Common myeloid progenitor, CD34-positive (primary cell): Measurements from ENCODE around the gene OR10H4.
"Not testable (repeated sequence)": the region's sequence is repeated elsewhere in the genome, so short reads cannot be mapped to it uniquely, and the experiment has no call there.

Experiments
- CTCF ChIA-PET: fragments of 350-600 bp; sonication (Branson Sonifier 250); formaldehyde crosslinking; loops from one replicate; lab custom pipeline; 2021; ENCODE audit warnings: antibody characterized with exemption; lab: Charles Lee
- POLR2A ChIA-PET: fragments of 350-600 bp; sonication (Branson Sonifier 250); formaldehyde crosslinking; loops from one replicate; lab custom pipeline; 2021; ENCODE audit warnings: antibody characterized with exemption; lab: Charles Lee
- DNase-seq, 3 donors: peaks; one replicate each; pipeline versions ENCODE4 v3.0.0 to v3.0.0-alpha.2; 2013
- H3K27ac ChIP-seq, 2 experiments: 1 replicate in 1 of 2; 2 replicates in 1 of 2; pipeline ENCODE4 v1.7.0; 2013; ENCODE audit warnings: inconsistent platforms in 2 of 2, low read length in 2 of 2, mild to moderate bottlenecking in 2 of 2, low read depth in 1 of 2, moderate library complexity in 1 of 2; ENCODE audit not compliant: severe bottlenecking in 2 of 2, insufficient read depth in 1 of 2, poor library complexity in 1 of 2
- H3K27me3 ChIP-seq, 5 experiments: replicated peaks in 2 of 5; 1 replicate in 3 of 5; 2 replicates in 2 of 5; pipeline versions ENCODE4 v1.6.1 to v1.7.0; 2013; ENCODE audit warnings: low read length in 4 of 5, mild to moderate bottlenecking in 2 of 5, moderate library complexity in 2 of 5, inconsistent platforms in 1 of 5; ENCODE audit not compliant: insufficient read depth in 5 of 5, control insufficient read depth in 4 of 5
- H3K36me3 ChIP-seq, 4 experiments: 1 replicate in 2 of 4; 2 replicates in 2 of 4; pipeline versions ENCODE4 v1.6.1 to v1.7.0; 2013; ENCODE audit warnings: low read length in 3 of 4, control low read depth in 1 of 4, mild to moderate bottlenecking in 1 of 4; ENCODE audit not compliant: control insufficient read depth in 4 of 4, insufficient read depth in 4 of 4
- H3K4me1 ChIP-seq, 4 experiments: 1 replicate in 3 of 4; 2 replicates in 1 of 4; pipeline versions ENCODE4 v1.6.1 to v1.7.1; 2013; ENCODE audit warnings: low read length in 3 of 4, mild to moderate bottlenecking in 3 of 4, control low read depth in 1 of 4, inconsistent platforms in 1 of 4, moderate library complexity in 1 of 4; ENCODE audit not compliant: control insufficient read depth in 4 of 4, insufficient read depth in 4 of 4; ENCODE audit errors: control extremely low read depth in 1 of 4
- H3K4me3 ChIP-seq, 7 experiments: 1 replicate in 4 of 7; 2 replicates in 3 of 7; pipeline versions ENCODE4 v1.5.1 to v1.7.0; 2013; ENCODE audit warnings: mild to moderate bottlenecking in 7 of 7, low read length in 6 of 7, moderate library complexity in 6 of 7, inconsistent platforms in 2 of 7, low read depth in 2 of 7, control low read depth in 1 of 7; ENCODE audit not compliant: insufficient read depth in 4 of 7, control insufficient read depth in 1 of 7; ENCODE audit errors: extremely low read depth in 1 of 7
- H3K9me3 ChIP-seq, 5 experiments: 1 replicate in 4 of 5; 2 replicates in 1 of 5; pipeline versions ENCODE4 v1.6.1 to v1.7.1; 2013; ENCODE audit warnings: low read length in 4 of 5, mild to moderate bottlenecking in 2 of 5, inconsistent platforms in 1 of 5, low read depth in 1 of 5, moderate library complexity in 1 of 5; ENCODE audit not compliant: control insufficient read depth in 4 of 5, insufficient read depth in 2 of 5; ENCODE audit errors: control extremely low read depth in 1 of 5
- whole genome bisulfite sequencing: methylation state at CpG from one replicate; pipeline ENCODE4 v1.1.5; 2013; ENCODE audit not compliant: insufficient coverage; 5-methylcytosine and 5-hydroxymethylcytosine counted together

The OR10H4 gene

GRCh38 chr19:15926484-15926883, 22.3 kb upstream of the OR10H4 start:
- H3K36me3 ChIP-seq: no peaks in the 10 kb centered on the region
- H3K9me3 ChIP-seq: peaks cover 0 to 3% (median 0%) of the 10 kb centered on the region in 5 experiments
- POLR2A ChIA-PET: no interaction called here
- DNase-seq: no peak
- no peaks in the 10 kb centered on the region for H3K4me1 ChIP-seq
- no peak overlapping the region for H3K4me3 ChIP-seq
- H3K27ac ChIP-seq: no peak overlapping the region
- CTCF ChIA-PET: no interaction called here
- WGBS: 0% methylated on average over 1 of the region's 1 CpG
- H3K27me3 ChIP-seq: peaks cover 5 to 53% (median 13%) of the 10 kb centered on the region in 5 experiments

- Histone ChIP-seq H3K27me3 (peaks cover 5 to 46% (median 13%) of the 10 kb centered on the region in 5 experiments), H3K4me3 (no peak overlapping the region)
- CTCF ChIA-PET: no interaction called here
Observed at GRCh38 chr19:15928321-15928720, 20.5 kb upstream of the OR10H4 start.

DNA sequence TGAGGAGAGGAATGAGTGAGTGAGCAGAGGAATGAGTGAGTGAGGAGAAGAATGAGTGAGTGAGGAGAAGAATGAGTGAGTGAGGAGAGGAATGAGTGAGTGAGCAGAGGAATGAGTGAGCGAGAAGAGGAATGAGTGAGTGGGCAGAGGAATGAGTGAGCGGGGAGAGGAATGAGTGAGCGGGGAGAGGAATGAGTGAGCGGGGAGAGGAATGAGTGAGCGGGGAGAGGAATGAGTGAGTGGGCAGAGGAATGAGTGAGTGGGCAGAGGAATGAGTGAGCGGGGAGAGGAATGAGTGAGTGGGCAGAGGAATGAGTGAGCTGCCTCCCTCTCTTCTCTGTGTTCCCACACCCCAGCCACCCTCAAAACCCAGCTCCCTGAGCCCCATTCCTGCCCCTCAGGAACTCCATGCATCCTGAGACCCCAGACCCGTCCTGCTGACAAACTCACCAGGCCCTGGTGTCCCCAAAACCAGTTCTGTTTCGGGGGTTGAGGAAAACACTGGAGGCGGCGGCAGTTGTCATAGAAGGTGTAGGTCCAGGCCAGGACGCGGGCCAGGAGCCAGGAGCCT, 15.0 kb upstream of the OR10H4 start:
- H3K4me3 ChIP-seq, DNase-seq, H3K27ac ChIP-seq, H3K4me1 ChIP-seq, CTCF ChIA-PET, H3K36me3 ChIP-seq: not testable (repeated sequence)
- POLR2A ChIA-PET: interaction anchor here (0.6 kb wide), 1 partner anchor 38 kb away, joined by 4 read pairs; no protein-coding TSS in a partner anchor
- 40% methylated on average over 11 of the region's 12 CpGs for WGBS
- H3K9me3 ChIP-seq: peaks cover 0 to 11% (median 6%) of the 10 kb centered on the region in 5 experiments
- H3K27me3 ChIP-seq: peaks cover 3 to 63% (median 26%) of the 10 kb centered on the region in 5 experiments

More at GRCh38 chr19:15928321-15928720, 20.5 kb upstream of the OR10H4 start:
- Histone ChIP-seq H3K36me3 (no peaks in the 10 kb centered on the region), H3K9me3 (peaks cover 0 to 3% (median 0%) of the 10 kb centered on the region in 5 experiments), H3K27ac (no peak overlapping the region), H3K4me1 (no peaks in the 10 kb centered on the region)
- 95% methylated on average over 3 of the region's 3 CpGs for WGBS
- POLR2A ChIA-PET: no interaction called here
- DNase-seq: no peak

DNA sequence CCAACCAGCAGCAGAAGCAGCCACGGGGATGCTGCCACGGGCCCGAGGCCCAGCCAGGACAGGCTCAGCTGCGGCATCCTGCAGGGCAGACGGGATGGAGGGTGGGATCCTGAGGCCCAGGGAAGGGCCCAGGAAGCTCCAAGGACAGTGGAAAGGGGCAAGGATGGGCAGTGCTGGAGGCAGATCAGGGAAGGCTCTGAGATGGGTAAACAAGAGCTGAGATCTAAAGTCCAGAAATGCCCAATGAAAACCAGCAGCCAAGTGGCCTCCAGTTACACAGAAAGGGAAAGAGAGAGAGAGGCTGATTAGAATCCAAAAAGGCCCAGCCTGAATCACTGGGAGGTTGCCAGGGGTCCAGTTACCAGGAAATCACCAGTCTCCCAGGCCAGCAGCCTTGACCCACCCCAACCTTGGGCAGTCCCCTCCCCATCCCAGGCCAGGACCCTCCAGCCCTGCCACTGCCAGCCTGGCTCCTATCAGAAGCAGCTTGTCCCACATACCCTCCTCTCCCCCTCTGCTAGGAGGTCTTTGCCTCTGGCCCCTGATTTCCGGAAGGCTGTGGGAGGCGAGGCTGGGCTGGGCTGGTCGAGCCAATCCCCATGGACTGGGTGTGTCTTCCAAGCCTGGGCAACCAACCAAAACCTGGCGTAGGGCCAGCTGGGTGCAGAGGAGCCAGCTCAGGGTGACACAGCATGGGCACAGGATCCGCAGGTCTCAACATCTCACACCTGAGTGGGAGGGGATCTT, 14.3 kb upstream of the OR10H4 start, which contains the start of gene CYP4F11:
Gene CYP4F11 (minus strand): TSS at position 198 of the 747 bp plus-strand sequence. CDS start 121 bp downstream, at position 77.
- 40% methylated on average over 9 of the region's 10 CpGs for WGBS
- POLR2A ChIA-PET: interaction anchor here (0.6 kb wide), 2 partner anchors 37 to 83 kb away, joined by 4 to 6 read pairs; no protein-coding TSS in a partner anchor

DNA sequence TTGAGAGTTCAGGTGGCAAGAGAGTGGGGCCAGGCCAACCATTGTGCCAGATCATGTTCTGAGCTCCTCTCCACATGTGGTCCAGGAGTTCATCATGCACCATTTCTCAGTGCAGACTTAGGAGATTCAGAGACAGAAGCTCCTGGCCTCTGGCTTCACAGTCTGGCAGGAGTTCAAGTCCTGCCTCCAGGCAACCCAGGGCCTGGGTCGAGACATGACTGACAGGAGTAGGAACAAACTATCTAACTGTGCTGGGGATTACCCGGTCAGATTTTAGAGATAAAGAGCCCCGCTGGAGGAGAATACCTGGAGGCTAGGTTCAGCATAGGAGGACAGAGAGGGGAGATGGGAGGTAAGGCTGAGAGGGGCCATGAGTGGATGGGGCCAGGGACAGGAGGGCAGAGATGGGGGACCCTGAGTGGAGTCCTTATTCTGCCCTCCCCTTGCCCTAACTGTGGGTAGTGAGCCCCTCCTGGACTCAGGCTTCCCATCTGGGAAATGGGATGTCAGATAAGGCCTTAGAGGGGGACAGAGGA, 13.6 kb upstream of the OR10H4 start:
- POLR2A ChIA-PET: interaction anchor here (0.6 kb wide), 1 partner anchor 84 kb away, joined by 6 read pairs; no protein-coding TSS in a partner anchor
- Histone ChIP-seq H3K27ac (no peak overlapping the region), H3K4me1 (no peaks in the 10 kb centered on the region), H3K36me3 (no peaks in the 10 kb centered on the region), H3K9me3 (peaks cover 0 to 11% (median 6%) of the 10 kb centered on the region in 5 experiments), H3K4me3 (no peak overlapping the region), H3K27me3 (peaks cover 0 to 58% (median 26%) of the 10 kb centered on the region in 5 experiments)
- DNase-seq: peak in 2 of 3 donors; percentile 12 to 15
- 66% methylated on average over 3 of the region's 3 CpGs for WGBS
- CTCF ChIA-PET: no interaction called here

More for the DNA sequence above, 14.3 kb upstream of the OR10H4 start, which contains the start of gene CYP4F11:
- Histone ChIP-seq H3K4me3 (no peak within 1 kb of the TSS), H3K4me1 (no peaks in the 10 kb centered on the region), H3K9me3 (peaks cover 0 to 11% (median 6%) of the 10 kb centered on the region in 5 experiments), H3K27ac (no peak within 1 kb of the TSS), H3K27me3 (peaks cover 3 to 60% (median 26%) of the 10 kb centered on the region in 5 experiments), H3K36me3 (no peaks in the 10 kb centered on the region)
- CTCF ChIA-PET: no interaction called here
- DNase-seq: peak; percentile 38 to 73 (median 47)

DNA sequence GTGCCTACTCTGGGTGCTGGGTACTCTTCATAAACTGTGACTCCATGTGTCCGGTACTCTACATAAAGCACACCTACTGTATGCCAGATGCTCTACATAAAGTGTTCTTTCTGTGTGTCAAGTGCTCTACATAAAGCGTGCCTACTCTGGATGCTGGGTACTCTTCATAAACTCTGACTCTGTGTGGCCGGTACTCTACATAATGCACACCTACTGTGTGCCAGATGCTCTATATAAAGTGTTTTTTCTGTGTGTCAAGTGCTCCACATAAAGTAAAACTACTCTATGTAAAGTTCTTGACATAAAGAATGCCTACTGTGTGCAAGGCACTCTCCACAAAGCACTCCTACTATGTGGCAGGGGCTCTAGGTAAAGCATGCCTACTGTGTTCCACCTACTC, 12.6 kb upstream of the OR10H4 start:
- Histone ChIP-seq H3K27ac (no peak overlapping the region), H3K36me3 (no peaks in the 10 kb centered on the region), H3K9me3 (peaks cover 0 to 11% (median 6%) of the 10 kb centered on the region in 5 experiments), H3K4me3 (no peak overlapping the region), H3K4me1 (no peaks in the 10 kb centered on the region), H3K27me3 (peaks cover 0 to 57% (median 20%) of the 10 kb centered on the region in 5 experiments)
- 90% methylated on average over 1 of the region's 3 CpGs for WGBS
- DNase-seq: no peak
- ChIA-PET POLR2A (no interaction called here), CTCF (no interaction called here)
